Kidney capillary endothelial cell (primary cell): ENCODE data around the gene CELF1.

ENCODE experiments used
- DNase-seq: peaks from one replicate; pipeline ENCODE4 v3.0.0-alpha.2; 2018; ENCODE audit warnings: low spot score

Gene CELF1

DNA sequence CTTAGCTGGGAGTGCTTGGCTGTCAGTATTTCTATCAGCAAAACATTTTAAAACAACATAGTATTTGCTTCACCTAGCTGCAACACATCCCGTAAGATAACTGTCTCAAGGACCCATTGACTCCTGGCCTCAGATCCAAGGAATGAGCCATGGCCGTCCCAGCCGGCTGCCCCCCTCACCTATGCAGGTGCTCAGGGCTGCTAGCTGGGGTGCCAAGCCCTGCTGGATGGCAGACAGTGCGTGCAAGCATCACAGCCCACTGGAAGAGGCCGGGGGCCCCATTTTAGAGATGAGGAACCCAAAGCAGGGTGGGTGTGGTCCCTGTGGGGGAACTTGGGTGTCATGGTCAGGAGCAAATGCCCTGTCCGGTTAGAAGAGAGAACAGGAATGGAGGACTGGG lies 135.2 kb downstream of the CELF1 start:
- DNase-seq = no peak

GRCh38 chr11:47415949-47416472 lies 136.9 kb downstream of the CELF1 start:
- DNase-seq = peak; percentile 42
